SU-DHL-6 (cell line): ENCODE data around the gene NDUFS2.

ENCODE experiments used
- H2AFZ ChIP-seq: fragments of 200-600 bp; sonication (generic); 2 replicates; pipeline ENCODE4 v1.6.1; 2014; ENCODE audit warnings: low read depth, mild to moderate bottlenecking, moderate library complexity, mixed read lengths, antibody characterized with exemption, low read length; ENCODE audit not compliant: severe bottlenecking
- H3F3A ChIP-seq: fragments of 200-600 bp; shearing (Covaris generic); 2 replicates; pipeline ENCODE4 v1.6.0; 2016; ENCODE audit warnings: antibody characterized with exemption, mild to moderate bottlenecking; ENCODE audit not compliant: insufficient read depth
- H3K27ac ChIP-seq: fragments of 200-600 bp; sonication (generic); 2 replicates; pipeline ENCODE4 v1.5.1; 2016; ENCODE audit warnings: low read depth, mild to moderate bottlenecking, low read length, moderate library complexity, mixed read lengths
- H3K27me3 ChIP-seq: fragments of 200-600 bp; sonication (generic), shearing (Covaris generic); 2 replicates; pipeline ENCODE4 v1.6.0; 2014; ENCODE audit warnings: mild to moderate bottlenecking, low read length
- H3K36me3 ChIP-seq: fragments of 200-600 bp; sonication (generic); 2 replicates; pipeline ENCODE4 v1.6.1; 2014; ENCODE audit warnings: mild to moderate bottlenecking, low read length, mixed read lengths
- H3K4me2 ChIP-seq: fragments of 300-600, 200-600 bp; shearing (Covaris generic), sonication (generic); 2 replicates; pipeline ENCODE4 v1.6.0; 2014; ENCODE audit warnings: low read length, low read depth, mild to moderate bottlenecking; ENCODE audit not compliant: poor library complexity, severe bottlenecking
- H3K4me3 ChIP-seq: fragments of 200-600 bp; sonication (generic); 2 replicates; pipeline ENCODE4 v1.5.1; 2014; ENCODE audit warnings: antibody characterized with exemption, low read length, mild to moderate bottlenecking, mixed read lengths; ENCODE audit not compliant: insufficient read depth, poor library complexity, severe bottlenecking
- H3K79me2 ChIP-seq: fragments of 200-600 bp; sonication (generic); 2 replicates; pipeline ENCODE4 v1.6.1; 2014; ENCODE audit warnings: mild to moderate bottlenecking, low read length, moderate library complexity; ENCODE audit not compliant: insufficient read depth
- H3K9ac ChIP-seq: fragments of 200-600 bp; sonication (generic); 2 replicates; pipeline ENCODE4 v1.7.0; 2014; ENCODE audit warnings: mild to moderate bottlenecking, low read length
- H3K9me2 ChIP-seq: fragments of 200-600 bp; sonication (generic); replicated peaks from 2 replicates; pipeline ENCODE4 v1.6.1; 2014; ENCODE audit warnings: low read length; ENCODE audit not compliant: insufficient read depth
- H3K9me3 ChIP-seq: fragments of 200-600 bp; sonication (generic); 2 replicates; pipeline ENCODE4 v1.6.1; 2014; ENCODE audit warnings: low read length, mixed read lengths; ENCODE audit not compliant: insufficient read depth
- H4K20me1 ChIP-seq: fragments of 200-600 bp; sonication (generic); 2 replicates; pipeline ENCODE4 v1.6.1; 2014; ENCODE audit warnings: low read depth, mild to moderate bottlenecking, antibody characterized with exemption, low read length, moderate library complexity, mixed read lengths
- CTCF ChIP-seq: fragments of 200-600 bp; sonication (generic); IDR thresholded peaks from one replicate; pipeline ENCODE4 v1.5.1; 2017; ENCODE audit warnings: antibody characterized with exemption, mild to moderate bottlenecking, low read length, moderate library complexity; ENCODE audit not compliant: insufficient read depth, poor library complexity, severe bottlenecking
- EZH2phosphoT487 ChIP-seq: fragments of 200-600 bp; sonication (generic), shearing (Covaris generic); conservative IDR thresholded peaks from 2 replicates; pipeline ENCODE4 v1.6.1; 2018; ENCODE audit warnings: mild to moderate bottlenecking, antibody characterized with exemption, low read length, moderate library complexity, mixed read lengths

NDUFS2 gene

GRCh38 chr1:161258439-161259344 lies 56.5 kb downstream of the NDUFS2 start, which contains the start of gene PCP4L1:
TSS of gene PCP4L1 (plus strand) at chr1:161258745. CDS start at chr1:161258975, 230 bp downstream.
- Histone ChIP-seq H3K27me3 (no peaks in the 10 kb centered on the region), H3K27ac (no peak within 1 kb of the TSS), H3F3A (no peaks in the 10 kb centered on the region), H2AFZ (peak within 1 kb of the TSS; percentile 65), H3K9me2 (no peaks in the 10 kb centered on the region), H3K9me3 (peaks cover 3% of the 10 kb centered on the region; the same call in 1 of the 2 replicates), H4K20me1 (no peaks in the 10 kb centered on the region), H3K79me2 (no peaks in the 10 kb centered on the region), H3K36me3 (no peaks in the 10 kb centered on the region), H3K4me2 (peak within 1 kb of the TSS; percentile 55), H3K4me3 (peak within 1 kb of the TSS; percentile 44), H3K9ac (peak within 1 kb of the TSS; percentile 30; the same call in 1 of the 2 replicates)
- TF ChIP-seq CTCF (no peak), EZH2phosphoT487 (no peak)

GRCh38 chr1:161259345-161259702 lies 57.2 kb downstream of the NDUFS2 start:
- Histone ChIP-seq H3K9me3 (peaks cover 3% of the 10 kb centered on the region; the same call in 1 of the 2 replicates), H3K4me3 (no peak overlapping the region), H3K9ac (no peak overlapping the region), H3K27ac (no peak overlapping the region), H3K4me2 (no peak overlapping the region), H4K20me1 (no peaks in the 10 kb centered on the region), H3F3A (no peaks in the 10 kb centered on the region), H3K79me2 (no peaks in the 10 kb centered on the region), H2AFZ (no peak overlapping the region), H3K36me3 (no peaks in the 10 kb centered on the region), H3K9me2 (no peaks in the 10 kb centered on the region), H3K27me3 (no peaks in the 10 kb centered on the region)
- TF ChIP-seq CTCF = no peak
- TF ChIP-seq EZH2phosphoT487 = no peak

- H3K9ac ChIP-seq = no peak overlapping the region
- no peaks in the 10 kb centered on the region for H3K27me3 ChIP-seq
- no peaks in the 10 kb centered on the region for H3K79me2 ChIP-seq
- no peaks in the 10 kb centered on the region for H3F3A ChIP-seq
- no peak overlapping the region for H3K27ac ChIP-seq
- H2AFZ ChIP-seq = no peak overlapping the region
- no peak overlapping the region for H3K4me2 ChIP-seq
- H3K9me3 ChIP-seq = peaks cover 3% of the 10 kb centered on the region; the same call in 1 of the 2 replicates
- no peaks in the 10 kb centered on the region for H4K20me1 ChIP-seq
- H3K9me2 ChIP-seq = no peaks in the 10 kb centered on the region
- no peak for TF ChIP-seq EZH2phosphoT487
- TF ChIP-seq CTCF = no peak
- H3K36me3 ChIP-seq = no peaks in the 10 kb centered on the region
- no peak overlapping the region for H3K4me3 ChIP-seq
Observed at GRCh38 chr1:161259765-161260164, 57.6 kb downstream of the NDUFS2 start.
